Heart left ventricle (tissue), 16 donors: Measurements from ENCODE around the gene PARD3. TPM values are rescaled to one million over a fixed set of nuclear protein-coding genes. Genes with fewer than 3 reads are reported as not detected.

Experiments used
- ATAC-seq, 4 donors: fragments of 200-7000 bp; cut with Tn5 transposase; one replicate each; pipeline ENCODE4 v1.9.1; 2020 to 2022; ENCODE audit warnings: moderate library complexity in 4 of 4, mild to moderate bottlenecking in 3 of 4, moderate number of reproducible peaks in 1 of 4
- DNase-seq, 5 donors: peaks; one replicate each; pipeline ENCODE4 v3.0.0-alpha.2; 2020
- H3K27ac ChIP-seq, 12 donors: fragments of 200-600 bp; sonication (generic) in 4 of 12; one replicate each; pipeline versions ENCODE4 v1.5.0 to v1.8.0; 2016 to 2022; ENCODE audit warnings: mild to moderate bottlenecking in 2 of 12
- H3K27me3 ChIP-seq, 9 donors: fragments of 200-600 bp; sonication (generic) in 2 of 9; one replicate each; pipeline versions ENCODE4 v1.5.1 to v1.8.0; 2016 to 2022; ENCODE audit warnings: mild to moderate bottlenecking in 3 of 9
- H3K36me3 ChIP-seq, 9 donors: fragments of 200-600 bp; sonication (generic) in 2 of 9; one replicate each; pipeline versions ENCODE4 v1.5.0 to v1.8.0; 2018 to 2022; ENCODE audit warnings: mild to moderate bottlenecking in 2 of 9
- H3K4me1 ChIP-seq, 12 donors: fragments of 200-600 bp; sonication (generic) in 4 of 12; one replicate each; pipeline versions ENCODE4 v1.5.0 to v1.8.0; 2016 to 2022; ENCODE audit warnings: mild to moderate bottlenecking in 3 of 12
- H3K4me3 ChIP-seq, 12 donors: fragments of 200-600 bp; sonication (generic) in 4 of 12; one replicate each; pipeline versions ENCODE4 v1.5.0 to v1.8.0; 2017 to 2022; ENCODE audit warnings: mild to moderate bottlenecking in 9 of 12, moderate library complexity in 4 of 12
- H3K9me3 ChIP-seq, 12 donors: fragments of 200-600 bp; sonication (generic) in 4 of 12; one replicate each; pipeline versions ENCODE4 v1.5.0 to v1.8.0; 2016 to 2022; ENCODE audit warnings: mild to moderate bottlenecking in 1 of 12
- POLR2A ChIP-seq, 2 donors: fragments of 450-650 bp; IDR thresholded peaks; one replicate each; pipeline ENCODE4 v1.6.1; 2017; ENCODE audit warnings: antibody characterized with exemption in 2 of 2, mild to moderate bottlenecking in 2 of 2, moderate library complexity in 2 of 2
- WGBS, 4 donors: extraction: QIAGEN DNeasy Blood & Tissue Kit in 2 of 4; methylation state at CpG; one replicate each; pipeline versions ENCODE4 v1.1.5 to v1.1.7; 2013 to 2018; 5-methylcytosine and 5-hydroxymethylcytosine counted together
- intact Hi-C, 10 donors: fragments of 100-400 bp; cut with DNase I; formaldehyde crosslinking; loops; one replicate each; pipeline versions ENCODE4 v1.11.1 to v1.14.2; 2022
- polyA plus RNA-seq, 2 donors: library from polyadenylated mRNA; stranded (reverse); fragments of 200-250 nt; gene quantifications; one replicate each; pipeline ENCODE4 v1.2.3, GENCODE V29; 2013
- total RNA-seq, 9 donors: library from RNA; depleted of rRNA in 2 of 9; stranded (reverse); fragments of >200 nt in 2 of 9; fragmentation: NEBNext Ultra II Directional in 3 of 9; extraction: Animal tissue kit (Norgen Biotek cat#: 25700) in 3 of 9; gene quantifications; one replicate each; pipeline versions ENCODE4 v1.1.0 to v1.2.4, GENCODE V29; 2016 to 2023
- TF ChIP-seq, protein P1 (sequence below), 12 donors: fragments of 200-600 bp; sonication (generic) in 4 of 12; IDR thresholded peaks; one replicate each; pipeline versions ENCODE4 v1.5.0 to v1.8.0; 2018 to 2022; ENCODE audit warnings: antibody characterized with exemption in 12 of 12, mild to moderate bottlenecking in 5 of 12
- donor health status: ischemic (EF 13 %, LVEDD 7.1; RV severe dilation, severe dysfunction).
- donor health status: healthy with polysubstance abuse.
- donor health status: DM: no; HTN: yes; CAD: no.
- donor health status: DM: no; HTN: no; CAD: no.
- donor health status: ischemic (EF 25% LVEDD 6.9; RV normal size, moderate dysfunction).
- donor health status: ischemic (EF 25% LVEDD 5.7; RV mildly dilated, moderate dysfunction).
- donor health status: healthy.
- donor health status: DM: yes; HTN: yes; CAD: no.
- donor health status: ischemic (EF 35%, LVEDD 5.7; RV mildly dilated, moderate dysfunction).
- donor health status: nonischemic (EF 11% LVEDD 7.7; RV severe dilation, severe dysfunction).
- donor health status: DM: yes; HTN: yes; CAD: no.
- donor health status: PGD.
- donor health status: ischemic (EF 29% LVEDD 5.4; RV normal size, mild dysfunction).
- donor health status: nonischemic (EF 23%, LVEDD 6.1; RV moderate dilation, normal function).

The PARD3 gene
- total and polyA plus RNA-seq, 11 donors = 24.8 to 69.7 (median 33.1) TPM

DNA sequence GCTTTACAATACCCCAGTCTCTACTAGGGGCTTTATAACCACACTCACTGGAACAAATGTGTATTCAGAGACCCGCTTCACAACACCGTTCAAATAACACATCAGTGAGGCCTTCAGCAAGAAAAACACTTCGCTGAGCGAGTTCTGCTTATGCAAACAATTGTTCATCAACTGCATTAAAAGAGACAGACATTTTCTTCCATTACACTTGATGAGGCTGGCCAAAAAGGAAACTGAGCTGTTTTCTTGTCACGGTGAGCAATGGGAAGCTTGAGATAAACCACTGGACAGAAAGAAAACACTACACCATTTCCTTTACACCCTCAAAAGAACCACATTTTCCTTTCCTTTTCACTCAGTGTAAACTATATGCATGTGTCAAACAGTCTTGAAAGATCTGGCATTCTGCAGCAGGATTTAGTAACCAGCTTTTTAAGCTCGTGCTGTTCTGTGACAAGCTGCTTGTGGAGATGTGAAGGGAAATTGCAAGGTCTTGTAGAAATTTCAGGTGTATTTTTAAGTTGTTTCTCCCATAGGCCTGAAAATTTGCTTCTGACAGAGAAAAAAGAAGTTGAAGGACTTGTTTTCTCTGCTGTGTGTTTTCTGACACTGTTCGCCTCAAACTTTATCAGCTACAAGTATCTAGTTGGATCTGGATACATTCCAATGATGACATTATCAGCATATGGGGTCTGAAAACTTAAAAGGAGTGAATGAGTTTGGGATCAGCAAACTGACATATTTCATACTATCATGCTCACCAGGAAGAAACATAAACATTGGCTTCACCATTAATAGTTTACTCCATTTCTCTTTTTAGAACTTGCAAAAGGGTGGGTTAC, 693.1 kb downstream of the PARD3 start:
- intact Hi-C loops = no loop called here
- TF ChIP-seq POLR2A (IDR thresholded peaks at IDR 0.05) = no peak
- TF ChIP-seq, protein P1, sequence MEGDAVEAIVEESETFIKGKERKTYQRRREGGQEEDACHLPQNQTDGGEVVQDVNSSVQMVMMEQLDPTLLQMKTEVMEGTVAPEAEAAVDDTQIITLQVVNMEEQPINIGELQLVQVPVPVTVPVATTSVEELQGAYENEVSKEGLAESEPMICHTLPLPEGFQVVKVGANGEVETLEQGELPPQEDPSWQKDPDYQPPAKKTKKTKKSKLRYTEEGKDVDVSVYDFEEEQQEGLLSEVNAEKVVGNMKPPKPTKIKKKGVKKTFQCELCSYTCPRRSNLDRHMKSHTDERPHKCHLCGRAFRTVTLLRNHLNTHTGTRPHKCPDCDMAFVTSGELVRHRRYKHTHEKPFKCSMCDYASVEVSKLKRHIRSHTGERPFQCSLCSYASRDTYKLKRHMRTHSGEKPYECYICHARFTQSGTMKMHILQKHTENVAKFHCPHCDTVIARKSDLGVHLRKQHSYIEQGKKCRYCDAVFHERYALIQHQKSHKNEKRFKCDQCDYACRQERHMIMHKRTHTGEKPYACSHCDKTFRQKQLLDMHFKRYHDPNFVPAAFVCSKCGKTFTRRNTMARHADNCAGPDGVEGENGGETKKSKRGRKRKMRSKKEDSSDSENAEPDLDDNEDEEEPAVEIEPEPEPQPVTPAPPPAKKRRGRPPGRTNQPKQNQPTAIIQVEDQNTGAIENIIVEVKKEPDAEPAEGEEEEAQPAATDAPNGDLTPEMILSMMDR (IDR thresholded peaks at IDR 0.05) = no peak
- ATAC-seq (peak in 1 of 4 donors; percentile 47), DNase-seq (no peak)
- peaks cover 0 to 21% (median 4%) of the 10 kb centered on the region in 12 donors for H3K4me1 ChIP-seq
- 60 to 69% (median 65%) methylated on average over 7 of the region's 7 CpGs for WGBS, 4 donors
- H3K36me3 ChIP-seq = peaks cover 0 to 6% (median 0%) of the 10 kb centered on the region in 9 donors
- no peak overlapping the region for H3K4me3 ChIP-seq
- no peaks in the 10 kb centered on the region for H3K27me3 ChIP-seq
- H3K27ac ChIP-seq = no peak overlapping the region
- H3K9me3 ChIP-seq = no peaks in the 10 kb centered on the region

DNA sequence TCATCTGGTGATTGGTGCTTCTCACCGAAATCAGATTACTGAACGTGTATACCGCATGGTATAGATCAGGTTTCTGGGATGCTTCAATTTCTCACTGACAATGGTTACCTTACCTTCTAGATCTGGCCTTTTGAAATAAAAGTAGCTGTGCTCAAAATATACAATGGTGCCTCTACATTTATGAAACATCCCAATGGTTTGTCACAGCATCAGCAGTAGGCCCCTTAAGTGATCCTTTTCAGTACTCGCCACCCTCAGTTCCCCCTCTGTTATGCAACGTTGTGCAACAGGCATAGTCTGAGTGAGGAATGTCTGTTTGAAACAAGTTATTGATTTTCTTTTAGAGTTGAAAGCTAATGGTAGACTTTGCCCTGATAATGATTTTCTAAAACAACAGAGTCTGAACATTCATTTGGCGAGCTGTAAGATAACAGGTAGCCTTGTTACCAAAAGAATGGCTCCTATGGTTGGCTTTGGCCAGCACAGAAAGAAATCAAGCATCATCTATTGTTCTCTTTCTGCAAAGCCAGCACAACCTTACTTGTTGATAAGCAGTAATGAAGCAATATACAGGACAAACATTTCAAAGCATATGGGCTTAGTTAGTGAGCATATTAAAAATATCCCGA, 693.9 kb downstream of the PARD3 start:
- peaks cover 0 to 25% (median 10%) of the 10 kb centered on the region in 12 donors for H3K4me1 ChIP-seq

DNA sequence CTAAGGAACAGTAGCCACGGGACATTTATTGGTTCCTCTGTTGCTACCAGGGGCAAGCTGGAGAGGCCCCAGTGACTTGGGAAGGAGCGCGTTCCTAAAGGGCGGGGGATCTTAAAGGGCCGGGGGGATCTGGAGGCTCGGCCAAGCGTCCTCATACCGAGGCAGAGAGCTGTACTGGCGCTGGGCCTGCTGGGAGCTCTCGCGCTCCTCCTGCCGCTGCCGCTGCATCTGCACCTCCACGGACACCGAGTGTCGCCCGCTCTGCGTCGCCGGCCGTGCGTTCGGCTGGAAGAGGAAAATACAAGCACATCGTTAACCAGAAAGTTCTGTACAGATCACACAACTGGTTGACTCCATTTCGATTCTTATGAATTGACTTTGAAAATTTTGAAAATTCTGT, 695.6 kb downstream of the PARD3 start:
- no peaks in the 10 kb centered on the region for H3K27me3 ChIP-seq
- no peak for ATAC-seq
- no peak for DNase-seq
- TF ChIP-seq, protein P1 (IDR thresholded peaks at IDR 0.05) = no peak
- no peak for TF ChIP-seq POLR2A (IDR thresholded peaks at IDR 0.05)
- H3K27ac ChIP-seq = no peak overlapping the region
- no peak overlapping the region for H3K4me3 ChIP-seq
- intact Hi-C loops = loop anchor here in 1 of 10 donors (10.0 kb wide), 1 partner anchor 515 kb away; no protein-coding TSS in a partner anchor
- 87 to 97% (median 94%) methylated on average over 19 to 25 of the region's 25 CpGs for WGBS, 4 donors
- no peaks in the 10 kb centered on the region for H3K9me3 ChIP-seq
- H3K4me1 ChIP-seq = peaks cover 0 to 25% (median 10%) of the 10 kb centered on the region in 12 donors
- peaks cover 0 to 6% (median 0%) of the 10 kb centered on the region in 9 donors for H3K36me3 ChIP-seq

More for the DNA sequence above, 693.9 kb downstream of the PARD3 start:
- Histone ChIP-seq H3K9me3 (no peaks in the 10 kb centered on the region), H3K4me3 (no peak overlapping the region), H3K27me3 (no peaks in the 10 kb centered on the region), H3K36me3 (peaks cover 0 to 6% (median 0%) of the 10 kb centered on the region in 9 donors), H3K27ac (no peak overlapping the region)
- no peak for DNase-seq
- ATAC-seq = no peak
- intact Hi-C loops = no loop called here
- no peak for TF ChIP-seq POLR2A (IDR thresholded peaks at IDR 0.05)
- TF ChIP-seq, protein P1 (IDR thresholded peaks at IDR 0.05) = no peak
- 94 to 96% (median 94%) methylated on average over 7 of the region's 7 CpGs for WGBS, 4 donors
